ENCODE measurements around the gene ABCB8. TPM values are rescaled to one million over a fixed set of nuclear protein-coding genes. Genes with fewer than 3 reads are reported as not detected.

Gene ABCB8
- total and polyA plus RNA-seq, 2 donors (not counting 1 experiment from before 2014, with no cell fraction given), result 41.4 to 69.7 TPM

GRCh38 chr7:151075662-151075971 is 47.4 kb downstream of the ABCB8 start:
- H3K27me3 Mint-ChIP-seq, result no peaks in the 10 kb centered on the region
- ATAC-seq (ENCODE audit: low read depth) (no peak), DNase-seq (no peak)
- H3K9me3 ChIP-seq (ENCODE audit: control extremely low read depth in 1 of 3, control insufficient read depth in 2 of 3, insufficient read depth in 1 of 3, low read length in 2 of 3), result no peaks in the 10 kb centered on the region
- peaks cover 14% of the 10 kb centered on the region for H3K79me2 ChIP-seq (ENCODE audit: control insufficient read depth, insufficient read depth, low read length)
- POLR2A ChIA-PET, result no interaction called here
- H3K9ac ChIP-seq (ENCODE audit: low read length), result no peak overlapping the region
- H4K20me1 ChIP-seq (ENCODE audit: control insufficient read depth, insufficient read depth, low read length, poor library complexity, severe bottlenecking), result peaks cover 8% of the 10 kb centered on the region
- no peak overlapping the region for H3K4me3 Mint-ChIP-seq
- no peaks in the 10 kb centered on the region for H3K27me3 ChIP-seq (replicated peaks in 1 of 4; ENCODE audit: control extremely low read depth in 1 of 4, control insufficient read depth in 3 of 4, insufficient read depth in 4 of 4, low read length in 3 of 4)
- CTCF ChIA-PET, result no interaction called here
- no peak overlapping the region for H2AFZ ChIP-seq (ENCODE audit: insufficient read depth, low read depth, low read length, poor library complexity, severe bottlenecking)
- peaks cover 0 to 23% of the 10 kb centered on the region in 2 experiments for H3K36me3 ChIP-seq (replicated peaks in 1 of 2; ENCODE audit: control extremely low read depth in 1 of 2, control insufficient read depth in 1 of 2, extremely low read depth in 1 of 2, insufficient read depth in 2 of 2, low read length in 1 of 2)
- TF ChIP-seq CTCF (IDR thresholded peaks at IDR 0.05) (no peak), EZH2 (IDR thresholded peaks at IDR 0.05; ENCODE audit: borderline replicate concordance, insufficient read depth, low read depth, low read length, poor library complexity, severe bottlenecking) (no peak)
- no peak overlapping the region for H3K27ac Mint-ChIP-seq
- peaks cover 9 to 19% of the 10 kb centered on the region in 2 donors for H3K4me1 ChIP-seq (ENCODE audit: control insufficient read depth in 2 of 2, insufficient read depth in 2 of 2, low read length in 2 of 2)
- no peak overlapping the region for H3K27ac ChIP-seq (ENCODE audit: low read length in 2 of 2)
- H3K4me3 ChIP-seq (ENCODE audit: control extremely low read depth in 1 of 5, extremely low read depth in 1 of 5, insufficient read depth in 1 of 5, low read depth in 2 of 5, low read length in 4 of 5), result no peak overlapping the region
- H3K4me1 Mint-ChIP-seq, result peaks cover 19% of the 10 kb centered on the region
- intact Hi-C loops (cut with micrococcal nuclease), result no loop called here
- no peaks in the 10 kb centered on the region for H3K9me3 Mint-ChIP-seq (ENCODE audit: insufficient read depth)
- WGBS (ENCODE audit: insufficient coverage), result over 99% methylated on average over 7 of the region's 7 CpGs
- no peak overlapping the region for H3K4me2 ChIP-seq (replicated peaks; ENCODE audit: low read depth, low read length, poor library complexity, severe bottlenecking)

- no peaks in the 10 kb centered on the region for H3K9me3 Mint-ChIP-seq (ENCODE audit: insufficient read depth)
These were observed 47.8 kb downstream of the ABCB8 start for GRCh38 chr7:151075978-151076426.

More at GRCh38 chr7:151075978-151076426, 47.8 kb downstream of the ABCB8 start:
- H3K4me1 Mint-ChIP-seq, result peaks cover 20% of the 10 kb centered on the region
- Histone ChIP-seq H3K4me3 (ENCODE audit: control extremely low read depth in 1 of 5, extremely low read depth in 1 of 5, insufficient read depth in 1 of 5, low read depth in 2 of 5, low read length in 4 of 5) (no peak overlapping the region), H3K9me3 (ENCODE audit: control extremely low read depth in 1 of 3, control insufficient read depth in 2 of 3, insufficient read depth in 1 of 3, low read length in 2 of 3) (no peaks in the 10 kb centered on the region), H3K4me1 (ENCODE audit: control insufficient read depth in 2 of 2, insufficient read depth in 2 of 2, low read length in 2 of 2) (peaks cover 11 to 22% of the 10 kb centered on the region in 2 donors), H3K36me3 (replicated peaks in 1 of 2; ENCODE audit: control extremely low read depth in 1 of 2, control insufficient read depth in 1 of 2, extremely low read depth in 1 of 2, insufficient read depth in 2 of 2, low read length in 1 of 2) (peaks cover 0 to 20% of the 10 kb centered on the region in 2 experiments), H4K20me1 (ENCODE audit: control insufficient read depth, insufficient read depth, low read length, poor library complexity, severe bottlenecking) (peaks cover 10% of the 10 kb centered on the region), H2AFZ (ENCODE audit: insufficient read depth, low read depth, low read length, poor library complexity, severe bottlenecking) (no peak overlapping the region), H3K27me3 (replicated peaks in 1 of 4; ENCODE audit: control extremely low read depth in 1 of 4, control insufficient read depth in 3 of 4, insufficient read depth in 4 of 4, low read length in 3 of 4) (no peaks in the 10 kb centered on the region), H3K27ac (ENCODE audit: low read length in 2 of 2) (no peak overlapping the region), H3K9ac (ENCODE audit: low read length) (no peak overlapping the region), H3K79me2 (ENCODE audit: control insufficient read depth, insufficient read depth, low read length) (peaks cover 16% of the 10 kb centered on the region), H3K4me2 (replicated peaks; ENCODE audit: low read depth, low read length, poor library complexity, severe bottlenecking) (no peak overlapping the region)
- WGBS (ENCODE audit: insufficient coverage), result 94% methylated on average over 13 of the region's 22 CpGs
- no peaks in the 10 kb centered on the region for H3K27me3 Mint-ChIP-seq
- TF ChIP-seq EZH2 (IDR thresholded peaks at IDR 0.05; ENCODE audit: borderline replicate concordance, insufficient read depth, low read depth, low read length, poor library complexity, severe bottlenecking) (no peak), CTCF (IDR thresholded peaks at IDR 0.05) (no peak)
- no peak overlapping the region for H3K27ac Mint-ChIP-seq
- ChIA-PET POLR2A (interaction anchor here (0.6 kb wide), 1 partner anchor 800 kb away, joined by 3 read pairs; no protein-coding TSS in a partner anchor), CTCF (interaction anchor here (1.5 kb wide), 1 partner anchor 8 kb away, joined by 4 read pairs; no protein-coding TSS in a partner anchor)
- intact Hi-C loops (cut with micrococcal nuclease), result no loop called here
- no peak overlapping the region for H3K4me3 Mint-ChIP-seq
- ATAC-seq (ENCODE audit: low read depth) (no peak), DNase-seq (peak; percentile 11)
